GM21360 (cell line): ENCODE measurements around the gene PSD4.

Source experiments
- ATAC-seq: cut with Tn5 transposase; IDR thresholded peaks from one replicate; pipeline ENCODE4 v1.9.1; 2021; ENCODE audit warnings: mild to moderate bottlenecking, moderate library complexity; ENCODE audit not compliant: unreplicated experiment

Gene PSD4

GRCh38 chr2:113219889-113220641 is 46.3 kb downstream of the PSD4 start:
- no peak for ATAC-seq

GRCh38 chr2:113220970-113221708 is 47.4 kb downstream of the PSD4 start:
- no peak for ATAC-seq

- no peak for ATAC-seq
These were observed 48.1 kb downstream of the PSD4 start for GRCh38 chr2:113221846-113222245.

- ATAC-seq = no peak
These were observed 50.0 kb downstream of the PSD4 start for GRCh38 chr2:113223813-113224212.

- no peak for ATAC-seq
These were observed 51.0 kb downstream of the PSD4 start for GRCh38 chr2:113224647-113225236.

GRCh38 chr2:113225263-113226259 is 51.8 kb downstream of the PSD4 start:
- ATAC-seq = no peak

- no peak for ATAC-seq
These were observed 52.7 kb downstream of the PSD4 start for GRCh38 chr2:113226462-113226861.

- ATAC-seq = no peak
These were observed 53.5 kb downstream of the PSD4 start for GRCh38 chr2:113227290-113227689.

GRCh38 chr2:113227698-113228097 is 53.9 kb downstream of the PSD4 start:
- ATAC-seq = no peak

- ATAC-seq = no peak
These were observed 54.6 kb downstream of the PSD4 start for GRCh38 chr2:113228351-113228750.

- ATAC-seq = no peak
These were observed 55.4 kb downstream of the PSD4 start for GRCh38 chr2:113228991-113229716.

GRCh38 chr2:113229795-113230194 is 56.0 kb downstream of the PSD4 start:
- no peak for ATAC-seq

- no peak for ATAC-seq
These were observed 56.8 kb downstream of the PSD4 start for GRCh38 chr2:113230531-113230930.

GRCh38 chr2:113231064-113231463 is 57.3 kb downstream of the PSD4 start:
- ATAC-seq = no peak

- ATAC-seq = no peak
These were observed 58.4 kb downstream of the PSD4 start for GRCh38 chr2:113232123-113232522.

- ATAC-seq = no peak
These were observed 59.0 kb downstream of the PSD4 start for GRCh38 chr2:113232740-113233139.

- ATAC-seq = no peak
These were observed 60.1 kb downstream of the PSD4 start for GRCh38 chr2:113233593-113234550.

- ATAC-seq = no peak
These were observed 61.1 kb downstream of the PSD4 start for GRCh38 chr2:113234721-113235346.
